CD14-positive monocyte (primary cell): ENCODE data around the gene FADS3. TPM values are rescaled to one million over a fixed set of nuclear protein-coding genes. Genes with fewer than 3 reads are reported as not detected.
A peak's percentile ranks its signal among the peaks of the same experiment; 100 is the strongest.

Experiments
- DNase-seq, 3 donors: peaks; one replicate each; pipeline ENCODE4 v3.0.0-alpha.2; 2011 to 2022
- H2AFZ ChIP-seq: 2 replicates; pipeline ENCODE4 v1.6.0; 2012; ENCODE audit warnings: mild to moderate bottlenecking, low read depth, low read length, inconsistent platforms; ENCODE audit not compliant: insufficient read depth, poor library complexity, severe bottlenecking
- H3K27ac ChIP-seq, 2 donors: 1 replicate in 1 of 2; 2 replicates in 1 of 2; pipeline ENCODE4 v1.5.1; 2012 to 2013; ENCODE audit warnings: low read length in 2 of 2, control low read depth in 1 of 2, inconsistent platforms in 1 of 2, low read depth in 1 of 2, mild to moderate bottlenecking in 1 of 2
- H3K27me3 ChIP-seq, 2 donors: one replicate each; pipeline versions ENCODE4 v1.6.0 to v1.6.1; 2011 to 2013; ENCODE audit warnings: low read length in 2 of 2; ENCODE audit not compliant: control insufficient read depth in 2 of 2, insufficient read depth in 2 of 2
- H3K36me3 ChIP-seq, 2 donors: replicated peaks in 1 of 2; 1 replicate in 1 of 2; 2 replicates in 1 of 2; pipeline versions ENCODE4 v1.5.1 to v1.6.1; 2012 to 2013; ENCODE audit warnings: low read length in 2 of 2, control low read depth in 1 of 2, inconsistent platforms in 1 of 2, mild to moderate bottlenecking in 1 of 2; ENCODE audit not compliant: insufficient read depth in 2 of 2, control insufficient read depth in 1 of 2
- H3K4me1 ChIP-seq, 2 donors: 1 replicate in 1 of 2; 2 replicates in 1 of 2; pipeline versions ENCODE4 v1.5.1 to v1.6.1; 2012 to 2013; ENCODE audit warnings: low read length in 2 of 2, control low read depth in 1 of 2, inconsistent platforms in 1 of 2, mild to moderate bottlenecking in 1 of 2, moderate library complexity in 1 of 2; ENCODE audit not compliant: insufficient read depth in 2 of 2, control insufficient read depth in 1 of 2
- H3K4me2 ChIP-seq: replicated peaks from 2 replicates; pipeline ENCODE3; 2012; ENCODE audit warnings: low read length, moderate library complexity, mild to moderate bottlenecking; ENCODE audit not compliant: poor library complexity, severe bottlenecking; ENCODE audit errors: extremely low read depth
- H3K4me3 ChIP-seq, 3 experiments: fragments of 200-600 bp in 1 of 3; sonication (generic) in 1 of 3; replicated peaks in 1 of 3; 1 replicate in 2 of 3; 2 replicates in 1 of 3; pipeline ENCODE4 v1.5.1; 2011 to 2013; ENCODE audit warnings: low read length in 3 of 3, mild to moderate bottlenecking in 3 of 3, control low read depth in 2 of 3, low read depth in 2 of 3, inconsistent platforms in 1 of 3, moderate library complexity in 1 of 3
- H3K79me2 ChIP-seq: 2 replicates; pipeline ENCODE4 v1.6.0; 2012; ENCODE audit warnings: mild to moderate bottlenecking, control low read depth, inconsistent platforms, low read length, moderate library complexity; ENCODE audit not compliant: insufficient read depth
- H3K9ac ChIP-seq: 2 replicates; pipeline ENCODE4 v1.6.0; 2017; ENCODE audit warnings: low read length, mild to moderate bottlenecking; ENCODE audit not compliant: insufficient read depth, poor library complexity, severe bottlenecking
- H3K9me3 ChIP-seq, 2 donors: replicated peaks in 1 of 2; 1 replicate in 1 of 2; 2 replicates in 1 of 2; pipeline versions ENCODE4 v1.5.1 to v1.6.1; 2012 to 2013; ENCODE audit warnings: low read length in 2 of 2, control low read depth in 1 of 2; ENCODE audit not compliant: control insufficient read depth in 1 of 2, insufficient read depth in 1 of 2
- H4K20me1 ChIP-seq: 2 replicates; pipeline ENCODE4 v1.6.0; 2012; ENCODE audit warnings: mild to moderate bottlenecking, low read length, control low read depth, moderate library complexity; ENCODE audit not compliant: insufficient read depth
- H3K27ac Mint-ChIP-seq, 7 donors: one replicate each; pipeline ENCODE4 v1.8.0; 2020; ENCODE audit warnings: mild to moderate bottlenecking in 7 of 7, mixed read lengths in 7 of 7, moderate library complexity in 6 of 7, inconsistent platforms in 2 of 7
- H3K27me3 Mint-ChIP-seq, 3 donors: one replicate each; pipeline ENCODE4 v1.8.0; 2021 to 2022; ENCODE audit warnings: low read depth in 3 of 3, mild to moderate bottlenecking in 3 of 3, mixed read lengths in 3 of 3, moderate library complexity in 3 of 3, inconsistent platforms in 1 of 3
- H3K36me3 Mint-ChIP-seq, 2 donors: one replicate each; pipeline ENCODE4 v1.8.0; 2020; ENCODE audit warnings: mixed read lengths in 2 of 2, inconsistent platforms in 1 of 2, mild to moderate bottlenecking in 1 of 2
- H3K4me1 Mint-ChIP-seq: one replicate; pipeline ENCODE4 v1.8.0; 2020; ENCODE audit warnings: mild to moderate bottlenecking, mixed read lengths
- H3K4me3 Mint-ChIP-seq, 2 donors: one replicate each; pipeline ENCODE4 v1.8.0; 2020; ENCODE audit warnings: mild to moderate bottlenecking in 2 of 2, mixed read lengths in 2 of 2, moderate library complexity in 1 of 2
- H3K9me3 Mint-ChIP-seq, 7 donors: one replicate each; pipeline ENCODE4 v1.8.0; 2020 to 2022; ENCODE audit warnings: mixed read lengths in 7 of 7, mild to moderate bottlenecking in 6 of 7, moderate library complexity in 6 of 7, inconsistent platforms in 2 of 7
- WGBS: methylation state at CpG from one replicate; pipeline ENCODE4 v1.1.5; 2013; ENCODE audit warnings: missing lambda C conversion rate; ENCODE audit not compliant: insufficient coverage; 5-methylcytosine and 5-hydroxymethylcytosine counted together
- intact Hi-C, 2 donors: fragments of 100-400 bp; cut with micrococcal nuclease; formaldehyde crosslinking; loops; one replicate each; pipeline versions ENCODE4 v1.15.0 to v1.15.1; 2023
- polyA plus RNA-seq, 3 donors: library from polyadenylated mRNA; depleted of rRNA in 1 of 3; unstranded in 2 of 3; stranded (reverse) in 1 of 3; fragments of 300-500 nt in 2 of 3; fragments of >200 nt in 1 of 3; fragmentation: Illumina TruSeq in 2 of 3; gene quantifications; 1 replicate in 2 of 3; 2 replicates in 1 of 3; pipeline ENCODE4 v1.2.3, GENCODE V29; 2012 to 2021
- TF ChIP-seq, protein P1 (sequence below): fragments of 200-600 bp; IDR thresholded peaks from one replicate; pipeline ENCODE4 v1.8.0; 2022; ENCODE audit warnings: antibody characterized with exemption, mild to moderate bottlenecking

FADS3 gene
- polyA plus RNA-seq, 3 donors: 2.5 to 6.8 (median 5.8) TPM

DNA sequence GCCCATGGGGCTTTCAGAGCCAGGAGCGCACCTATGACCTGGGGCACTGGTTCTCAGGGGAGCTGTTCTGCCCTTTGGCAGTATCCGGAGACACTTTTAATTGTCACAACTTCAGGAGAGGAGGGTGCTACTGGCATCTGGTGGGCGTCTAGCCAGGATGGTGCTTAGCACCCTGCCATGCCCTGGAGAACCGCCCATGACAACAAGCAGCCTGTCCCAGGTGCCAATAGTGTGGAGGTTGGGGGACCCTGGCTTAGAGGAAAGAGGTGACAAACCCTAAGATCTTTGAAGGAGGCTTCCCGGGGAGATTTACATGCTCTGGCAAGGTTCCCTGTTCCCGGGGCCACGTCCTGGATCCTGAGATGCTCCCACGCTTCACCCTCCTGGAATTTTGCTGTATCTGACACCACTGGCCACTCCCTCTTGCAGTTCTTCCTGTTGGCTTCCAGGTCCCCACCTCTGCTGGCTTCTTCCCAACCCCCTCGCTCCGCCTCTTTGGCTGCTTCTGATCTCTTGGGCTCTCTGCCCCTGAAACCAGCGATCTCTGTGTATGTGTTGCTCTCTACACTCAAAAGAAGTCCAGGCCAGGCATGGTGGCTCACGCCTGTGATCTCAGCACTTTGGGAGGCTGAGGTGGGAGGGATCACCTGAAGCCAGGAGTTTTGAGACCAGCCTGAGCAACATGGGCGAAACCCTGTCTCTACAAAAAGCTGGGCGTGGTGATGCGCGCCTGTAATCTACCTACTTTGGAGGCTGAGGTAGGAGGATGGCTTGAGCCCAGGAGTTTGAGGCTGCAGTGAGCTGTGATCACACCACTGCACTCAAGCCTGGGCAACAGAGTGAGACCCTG is 31.1 kb downstream of the FADS3 start:
- intact Hi-C loops: no loop called here
- DNase-seq: no peak
- Histone ChIP-seq H3K4me2 (no peak overlapping the region), H3K27me3 (no peaks in the 10 kb centered on the region), H3K9me3 (no peaks in the 10 kb centered on the region), H3K4me1 (no peaks in the 10 kb centered on the region), H4K20me1 (no peaks in the 10 kb centered on the region), H3K79me2 (no peaks in the 10 kb centered on the region), H3K9ac (no peak overlapping the region), H3K27ac (no peak overlapping the region), H3K36me3 (peaks cover 7 to 24% of the 10 kb centered on the region in 2 donors), H2AFZ (no peak overlapping the region), H3K4me3 (no peak overlapping the region)
- Mint-ChIP-seq H3K27ac (peak overlapping the region in 3 of 7 donors; percentile 17 to 66 (median 40)), H3K4me1 (no peaks in the 10 kb centered on the region), H3K36me3 (peaks cover 18 to 82% of the 10 kb centered on the region in 2 donors), H3K27me3 (peaks cover 0 to 2% (median 0%) of the 10 kb centered on the region in 3 donors), H3K9me3 (no peaks in the 10 kb centered on the region), H3K4me3 (no peak overlapping the region)
- 97% methylated on average over 16 of the region's 16 CpGs for WGBS
- TF ChIP-seq, protein P1, sequence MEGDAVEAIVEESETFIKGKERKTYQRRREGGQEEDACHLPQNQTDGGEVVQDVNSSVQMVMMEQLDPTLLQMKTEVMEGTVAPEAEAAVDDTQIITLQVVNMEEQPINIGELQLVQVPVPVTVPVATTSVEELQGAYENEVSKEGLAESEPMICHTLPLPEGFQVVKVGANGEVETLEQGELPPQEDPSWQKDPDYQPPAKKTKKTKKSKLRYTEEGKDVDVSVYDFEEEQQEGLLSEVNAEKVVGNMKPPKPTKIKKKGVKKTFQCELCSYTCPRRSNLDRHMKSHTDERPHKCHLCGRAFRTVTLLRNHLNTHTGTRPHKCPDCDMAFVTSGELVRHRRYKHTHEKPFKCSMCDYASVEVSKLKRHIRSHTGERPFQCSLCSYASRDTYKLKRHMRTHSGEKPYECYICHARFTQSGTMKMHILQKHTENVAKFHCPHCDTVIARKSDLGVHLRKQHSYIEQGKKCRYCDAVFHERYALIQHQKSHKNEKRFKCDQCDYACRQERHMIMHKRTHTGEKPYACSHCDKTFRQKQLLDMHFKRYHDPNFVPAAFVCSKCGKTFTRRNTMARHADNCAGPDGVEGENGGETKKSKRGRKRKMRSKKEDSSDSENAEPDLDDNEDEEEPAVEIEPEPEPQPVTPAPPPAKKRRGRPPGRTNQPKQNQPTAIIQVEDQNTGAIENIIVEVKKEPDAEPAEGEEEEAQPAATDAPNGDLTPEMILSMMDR: no peak

DNA sequence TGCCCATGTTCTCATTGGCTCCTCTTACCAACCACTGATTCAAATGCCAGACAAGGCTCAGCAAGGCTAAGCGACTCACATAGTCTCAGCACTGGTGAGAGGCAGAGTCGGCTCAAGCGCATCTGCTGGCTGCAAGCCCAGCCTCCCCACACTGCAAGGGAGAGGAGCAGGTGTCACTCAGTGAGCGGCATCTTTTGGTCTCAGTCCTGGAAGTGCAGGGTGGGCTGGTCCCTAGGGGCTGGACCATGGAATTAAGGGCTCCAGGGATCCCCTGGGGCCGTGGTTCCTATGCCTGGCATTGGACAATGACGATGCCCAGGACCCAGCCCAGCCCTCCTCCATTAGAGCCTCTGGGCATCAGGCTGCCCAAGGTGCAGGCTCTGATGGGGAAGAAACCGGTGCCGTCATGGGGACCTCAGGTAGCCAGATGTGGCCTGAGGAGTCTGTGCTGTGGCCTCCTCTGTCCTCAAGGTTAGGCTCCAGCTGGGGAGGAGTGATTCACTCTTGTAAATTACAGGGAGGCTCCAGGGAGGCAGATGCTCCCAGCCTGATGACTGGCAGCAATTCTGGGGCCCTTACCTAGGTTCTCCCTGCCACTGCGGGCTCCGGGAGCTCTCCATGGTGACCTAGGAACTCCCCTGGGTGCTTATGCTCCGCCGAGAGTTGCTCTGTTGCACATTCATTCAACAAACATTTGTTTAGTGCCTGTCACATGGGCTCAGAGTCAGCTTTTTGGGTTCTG is 35.2 kb downstream of the FADS3 start:
- DNase-seq: no peak
- Mint-ChIP-seq H3K9me3 (no peaks in the 10 kb centered on the region), H3K4me1 (peaks cover 1% of the 10 kb centered on the region), H3K27ac (no peak overlapping the region), H3K4me3 (no peak overlapping the region), H3K36me3 (peaks cover 20 to 86% of the 10 kb centered on the region in 2 donors), H3K27me3 (no peaks in the 10 kb centered on the region)
- no peak overlapping the region for H3K9ac ChIP-seq
- H3K79me2 ChIP-seq: no peaks in the 10 kb centered on the region
- H3K27me3 ChIP-seq: no peaks in the 10 kb centered on the region
- no peak overlapping the region for H3K4me3 ChIP-seq
- H3K4me1 ChIP-seq: no peaks in the 10 kb centered on the region
- no peaks in the 10 kb centered on the region for H3K9me3 ChIP-seq
- no peak overlapping the region for H2AFZ ChIP-seq
- H3K27ac ChIP-seq: no peak overlapping the region
- H3K36me3 ChIP-seq: peaks cover 20 to 26% of the 10 kb centered on the region in 2 donors
- H4K20me1 ChIP-seq: no peaks in the 10 kb centered on the region
- TF ChIP-seq, protein P1: no peak
- WGBS: 96% methylated on average over 12 of the region's 12 CpGs
- intact Hi-C loops: no loop called here
- no peak overlapping the region for H3K4me2 ChIP-seq
